ENCODE results near the gene SLC9A3.

Gene SLC9A3

GRCh38 chr5:442335-443238 is 81.7 kb downstream of the SLC9A3 start, which contains the start of gene EXOC3:
Gene EXOC3 (plus strand): TSS chr5:443176. CDS start chr5:446206, 3,030 bp downstream.
- no peak for DNase-seq (ENCODE audit: low read depth)
- peak within 1 kb of the TSS; percentile 100 for H3K4me3 ChIP-seq (ENCODE audit: low read depth, low read length)
- TF ChIP-seq, protein P1, sequence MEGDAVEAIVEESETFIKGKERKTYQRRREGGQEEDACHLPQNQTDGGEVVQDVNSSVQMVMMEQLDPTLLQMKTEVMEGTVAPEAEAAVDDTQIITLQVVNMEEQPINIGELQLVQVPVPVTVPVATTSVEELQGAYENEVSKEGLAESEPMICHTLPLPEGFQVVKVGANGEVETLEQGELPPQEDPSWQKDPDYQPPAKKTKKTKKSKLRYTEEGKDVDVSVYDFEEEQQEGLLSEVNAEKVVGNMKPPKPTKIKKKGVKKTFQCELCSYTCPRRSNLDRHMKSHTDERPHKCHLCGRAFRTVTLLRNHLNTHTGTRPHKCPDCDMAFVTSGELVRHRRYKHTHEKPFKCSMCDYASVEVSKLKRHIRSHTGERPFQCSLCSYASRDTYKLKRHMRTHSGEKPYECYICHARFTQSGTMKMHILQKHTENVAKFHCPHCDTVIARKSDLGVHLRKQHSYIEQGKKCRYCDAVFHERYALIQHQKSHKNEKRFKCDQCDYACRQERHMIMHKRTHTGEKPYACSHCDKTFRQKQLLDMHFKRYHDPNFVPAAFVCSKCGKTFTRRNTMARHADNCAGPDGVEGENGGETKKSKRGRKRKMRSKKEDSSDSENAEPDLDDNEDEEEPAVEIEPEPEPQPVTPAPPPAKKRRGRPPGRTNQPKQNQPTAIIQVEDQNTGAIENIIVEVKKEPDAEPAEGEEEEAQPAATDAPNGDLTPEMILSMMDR (IDR thresholded peaks at IDR 0.05; ENCODE audit: low read depth, low read length, missing control alignments) = no peak
- in situ Hi-C loops (cut with HindIII; ENCODE audit: low sequenced_read_pairs) = no loop called here

DNA sequence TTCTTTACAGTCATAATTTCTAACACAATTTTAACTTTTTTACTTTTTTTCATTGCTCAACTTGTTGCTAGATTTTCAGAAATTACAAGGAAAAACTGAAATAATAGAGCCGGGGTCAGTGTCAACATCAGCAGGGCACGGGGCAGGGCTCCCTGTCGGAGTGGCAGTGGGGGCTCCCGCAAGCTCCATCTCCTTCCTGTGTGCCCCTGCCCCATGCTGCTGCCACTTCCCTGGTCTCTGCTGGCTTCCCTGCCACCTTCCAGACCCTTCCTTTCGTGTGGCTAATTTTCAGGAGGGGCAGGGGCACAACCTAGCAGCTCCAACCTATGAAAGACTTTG is 82.3 kb downstream of the SLC9A3 start:
- TF ChIP-seq, protein P1 (IDR thresholded peaks at IDR 0.05; ENCODE audit: low read depth, low read length, missing control alignments) = no peak
- in situ Hi-C loops (cut with HindIII; ENCODE audit: low sequenced_read_pairs) = no loop called here
- peak overlapping the region; percentile 100 for H3K4me3 ChIP-seq (ENCODE audit: low read depth, low read length)
- DNase-seq (ENCODE audit: low read depth) = no peak

DNA sequence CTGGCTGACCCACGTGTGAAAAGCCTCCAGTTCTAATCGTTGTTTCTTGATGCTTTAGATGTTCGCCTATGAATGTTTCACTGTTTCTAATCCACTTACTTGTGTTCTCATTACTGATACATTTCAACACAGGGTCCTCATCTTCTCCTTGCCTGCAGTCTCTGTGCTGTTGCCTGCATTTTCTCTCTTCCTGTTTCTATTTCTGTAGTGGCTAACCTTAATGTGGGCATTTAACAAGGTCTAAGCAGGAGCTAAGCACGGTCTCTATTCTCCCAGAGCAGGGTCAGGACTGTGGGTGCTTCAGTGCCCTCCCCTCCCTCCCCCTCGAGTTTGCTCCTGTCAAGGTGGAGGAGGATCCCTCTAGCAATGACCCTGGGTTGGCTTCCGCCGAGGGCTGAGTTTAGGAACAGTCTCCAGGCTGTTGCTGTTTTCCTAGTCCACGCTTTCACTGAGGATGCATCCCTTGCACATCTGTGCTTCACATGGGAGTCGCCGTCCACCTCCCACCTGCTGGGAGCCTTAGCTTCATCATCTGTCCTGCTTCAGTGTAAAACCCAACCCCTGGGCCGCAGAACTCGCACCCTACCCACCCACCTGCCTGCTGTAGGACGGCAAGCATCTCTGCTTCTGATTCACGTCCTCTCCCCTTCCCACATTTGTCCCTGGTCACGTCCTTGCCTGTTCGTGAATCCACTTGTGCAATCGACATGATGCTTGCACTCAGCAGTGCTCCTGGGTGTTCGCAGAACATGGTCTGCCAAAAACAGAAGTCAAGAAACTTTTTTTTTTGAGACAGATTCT is 83.6 kb downstream of the SLC9A3 start:
- no peak for DNase-seq (ENCODE audit: low read depth)
- no peak overlapping the region for H3K4me3 ChIP-seq (ENCODE audit: low read depth, low read length)
- in situ Hi-C loops (cut with HindIII; ENCODE audit: low sequenced_read_pairs) = no loop called here
- TF ChIP-seq, protein P1 (IDR thresholded peaks at IDR 0.05; ENCODE audit: low read depth, low read length, missing control alignments) = no peak

GRCh38 chr5:439636-440035 is 84.6 kb downstream of the SLC9A3 start:
- TF ChIP-seq, protein P1 (IDR thresholded peaks at IDR 0.05; ENCODE audit: low read depth, low read length, missing control alignments) = no peak
- DNase-seq (ENCODE audit: low read depth) = no peak
- in situ Hi-C loops (cut with HindIII; ENCODE audit: low sequenced_read_pairs) = no loop called here
- H3K4me3 ChIP-seq (ENCODE audit: low read depth, low read length) = no peak overlapping the region

- no peak for DNase-seq (ENCODE audit: low read depth)
- no peak overlapping the region for H3K4me3 ChIP-seq (ENCODE audit: low read depth, low read length)
- TF ChIP-seq, protein P1 (IDR thresholded peaks at IDR 0.05; ENCODE audit: low read depth, low read length, missing control alignments) = no peak
- in situ Hi-C loops (cut with HindIII; ENCODE audit: low sequenced_read_pairs) = no loop called here
Observed at GRCh38 chr5:439181-439580, 85.1 kb downstream of the SLC9A3 start.

DNA sequence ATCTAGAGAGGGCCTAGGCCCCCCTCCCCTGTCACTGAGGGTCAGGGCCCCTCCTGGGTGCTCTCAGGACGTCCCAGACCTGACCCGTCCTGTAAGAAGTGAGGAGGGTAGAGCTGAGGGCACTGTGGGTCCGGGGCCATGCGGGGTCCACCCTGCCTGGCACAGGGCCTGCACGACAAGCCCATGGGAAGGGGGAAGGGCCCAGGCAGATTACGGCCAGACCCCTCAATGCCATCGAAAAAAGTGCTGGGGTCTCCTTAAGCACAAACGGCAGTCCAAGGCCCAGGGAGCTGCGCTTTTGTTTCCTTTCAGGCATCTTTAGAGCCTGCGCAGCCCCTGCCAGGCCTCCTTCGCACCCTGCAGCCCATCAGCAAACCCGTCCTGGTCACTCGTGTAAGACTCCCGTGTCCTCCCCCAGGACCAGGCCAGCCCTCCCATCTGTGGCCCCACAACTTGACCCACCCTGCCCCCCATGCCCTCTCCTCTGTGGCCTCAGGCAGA is 85.7 kb downstream of the SLC9A3 start:
- TF ChIP-seq, protein P1 (IDR thresholded peaks at IDR 0.05; ENCODE audit: low read depth, low read length, missing control alignments) = no peak
- in situ Hi-C loops (cut with HindIII; ENCODE audit: low sequenced_read_pairs) = no loop called here
- DNase-seq (ENCODE audit: low read depth) = no peak
- no peak overlapping the region for H3K4me3 ChIP-seq (ENCODE audit: low read depth, low read length)

All from astrocyte of the cerebellum (primary cell).